Natural killer cell treated with Interleukin-12 subunit alpha and Interleukin-12 subunit beta and Interleukin-15 and Interleukin-18, amount 100 ng/mL, for 72 hours (primary cell): ENCODE measurements around the gene AMPD2. TPM values are rescaled to one million over a fixed set of nuclear protein-coding genes. Genes with fewer than 3 reads are reported as not detected.

Experiments used
- ATAC-seq, 2 donors: fragments of 150-1000 bp; cut with Tn5 transposase in 1 of 2; sonication (Bioruptor Pico), chemical (Tn5 transposase) in 1 of 2; 2 replicates each; pipeline ENCODE4 v1.10.0; 2021
- DNase-seq: peaks from one replicate; pipeline ENCODE4 v3.0.0; 2022; ENCODE audit warnings: low spot score
- H3K27ac Mint-ChIP-seq, 2 donors: 1 replicate in 1 of 2; 2 replicates in 1 of 2; pipeline ENCODE4 v1.8.0; 2022; ENCODE audit warnings: mixed read lengths in 2 of 2, mild to moderate bottlenecking in 1 of 2, moderate library complexity in 1 of 2
- H3K27me3 Mint-ChIP-seq, 2 donors: 1 replicate in 1 of 2; 2 replicates in 1 of 2; pipeline ENCODE4 v1.8.0; 2022; ENCODE audit warnings: mixed read lengths in 2 of 2
- H3K36me3 Mint-ChIP-seq: one replicate; pipeline ENCODE4 v1.8.0; 2022; ENCODE audit warnings: mixed read lengths
- H3K4me1 Mint-ChIP-seq, 2 donors: 1 replicate in 1 of 2; 2 replicates in 1 of 2; pipeline ENCODE4 v1.8.0; 2022; ENCODE audit warnings: low read depth in 2 of 2, mixed read lengths in 2 of 2, mild to moderate bottlenecking in 1 of 2
- H3K4me3 Mint-ChIP-seq: one replicate; pipeline ENCODE4 v1.8.0; 2022; ENCODE audit warnings: mixed read lengths
- H3K9me3 Mint-ChIP-seq: 2 replicates; pipeline ENCODE4 v1.8.0; 2022; ENCODE audit warnings: mixed read lengths
- total RNA-seq, 2 donors: library from RNA; stranded (reverse); gene quantifications; one replicate each; pipeline ENCODE4 v1.2.3, GENCODE V29; 2022

The AMPD2 gene
- total RNA-seq, 2 donors from 2014 or later: 79.0 to 144 TPM

DNA sequence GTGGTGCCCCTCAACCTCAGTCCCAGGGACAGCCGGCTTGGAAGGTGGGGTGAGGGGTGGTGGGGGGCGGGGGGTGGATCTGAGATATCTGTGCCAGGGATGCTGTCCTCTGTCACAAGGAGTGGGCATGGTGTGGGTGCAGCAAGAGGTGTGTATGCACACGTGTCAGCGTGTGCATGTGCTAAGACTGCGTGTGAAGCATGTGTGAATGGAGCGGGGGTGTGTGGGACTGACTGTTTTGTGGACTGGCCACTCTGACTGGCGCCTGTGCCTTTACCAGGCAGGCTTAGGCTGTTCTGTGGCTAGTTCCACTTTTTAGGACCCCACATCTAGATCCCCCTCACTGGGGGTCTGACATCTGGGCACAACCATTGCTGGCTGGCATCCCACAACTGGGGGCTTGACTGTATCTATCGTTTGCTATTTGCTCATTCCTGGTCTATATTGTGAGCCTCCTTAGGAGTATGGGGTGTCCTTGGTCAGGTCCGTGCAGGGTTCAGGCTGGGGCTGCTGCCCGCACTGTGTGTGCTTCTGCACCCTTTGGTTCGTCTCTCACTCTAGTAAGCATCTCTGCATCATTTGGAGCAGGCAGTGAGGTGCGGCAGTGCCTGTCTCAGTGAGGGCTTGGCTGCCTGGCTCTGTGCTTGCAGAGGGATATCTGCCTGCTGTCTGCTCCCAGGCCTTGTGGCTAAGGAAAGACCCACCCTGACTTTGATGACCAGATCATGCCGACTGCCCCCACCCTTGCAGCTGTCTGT lies 1.9 kb downstream of the AMPD2 start:
- H3K9me3 Mint-ChIP-seq: no peaks in the 10 kb centered on the region
- no peak for DNase-seq

DNA sequence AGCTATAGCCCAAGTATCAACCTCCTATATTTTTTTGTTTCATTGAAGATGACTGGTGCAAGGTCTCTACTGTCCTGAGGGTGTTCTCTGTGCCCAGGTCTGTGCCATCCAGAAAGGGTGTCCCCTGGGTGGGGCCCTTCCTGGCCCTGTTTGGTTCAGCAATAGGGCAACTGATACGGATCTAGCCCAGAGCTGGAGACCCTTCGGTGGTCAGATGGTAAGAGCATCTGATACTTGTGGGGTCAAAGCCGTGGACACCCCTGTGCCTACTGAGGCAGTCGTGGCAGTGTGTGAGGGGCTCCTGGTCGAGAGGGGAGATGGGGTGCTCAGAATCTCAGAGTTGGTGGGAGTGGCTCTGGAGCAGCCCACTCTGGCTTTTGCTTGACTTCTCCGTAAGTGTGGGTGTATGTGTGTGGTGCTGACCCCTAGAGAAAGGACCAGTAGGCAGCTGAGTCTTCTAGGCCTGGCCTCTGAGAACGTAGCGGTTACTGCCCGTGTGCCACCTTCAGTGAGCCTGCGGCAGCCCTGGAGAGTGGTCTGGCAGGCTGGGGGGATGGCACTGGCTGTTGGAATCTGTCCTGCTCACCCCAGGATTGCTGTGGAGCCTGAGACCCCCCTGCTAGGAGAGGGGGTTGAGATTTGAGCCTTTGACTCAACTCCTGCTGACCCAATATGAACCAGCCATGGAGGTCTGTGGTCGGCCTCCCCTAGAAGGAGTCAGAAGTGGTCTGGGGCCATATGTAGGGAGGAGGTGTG lies 2.7 kb downstream of the AMPD2 start:
- Mint-ChIP-seq H3K27me3 (peaks cover 0 to 3% of the 10 kb centered on the region in 2 donors), H3K9me3 (no peaks in the 10 kb centered on the region), H3K36me3 (no peaks in the 10 kb centered on the region), H3K4me3 (peak overlapping the region; percentile 92), H3K4me1 (peaks cover 31 to 47% of the 10 kb centered on the region in 2 donors), H3K27ac (peak overlapping the region; percentile 90 to 97)
- DNase-seq: no peak
- ATAC-seq: no peak

More for the DNA sequence above, 1.9 kb downstream of the AMPD2 start:
- peak in 1 of 2 donors; percentile 44 for ATAC-seq
- Mint-ChIP-seq H3K27me3 (peaks cover 0 to 3% of the 10 kb centered on the region in 2 donors), H3K4me3 (peak overlapping the region; percentile 92), H3K36me3 (no peaks in the 10 kb centered on the region), H3K27ac (peak overlapping the region; percentile 90 to 97), H3K4me1 (peaks cover 39 to 53% of the 10 kb centered on the region in 2 donors)

DNA sequence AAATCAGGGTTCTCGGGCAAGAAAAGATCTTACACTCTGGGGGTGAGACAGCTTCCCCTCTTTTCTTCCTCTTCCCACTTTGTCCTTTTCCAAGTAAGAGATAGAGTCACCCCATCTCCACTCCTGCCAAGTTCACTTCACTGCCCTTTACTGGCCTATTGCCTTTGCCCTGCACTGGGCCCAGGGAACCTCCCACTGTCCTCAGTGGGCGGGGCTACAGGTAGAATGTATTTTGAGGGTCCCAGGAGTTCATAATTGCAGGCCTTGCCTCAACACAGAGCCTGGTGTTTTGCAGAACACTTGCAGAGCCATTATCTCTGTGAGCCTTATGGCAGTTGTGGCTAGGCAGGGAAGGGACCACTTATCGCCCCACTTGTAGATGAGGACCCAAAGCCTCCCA lies 3.3 kb downstream of the AMPD2 start:
- no peak for ATAC-seq
- Mint-ChIP-seq H3K4me3 (peak overlapping the region; percentile 92), H3K4me1 (peaks cover 28 to 43% of the 10 kb centered on the region in 2 donors)

DNA sequence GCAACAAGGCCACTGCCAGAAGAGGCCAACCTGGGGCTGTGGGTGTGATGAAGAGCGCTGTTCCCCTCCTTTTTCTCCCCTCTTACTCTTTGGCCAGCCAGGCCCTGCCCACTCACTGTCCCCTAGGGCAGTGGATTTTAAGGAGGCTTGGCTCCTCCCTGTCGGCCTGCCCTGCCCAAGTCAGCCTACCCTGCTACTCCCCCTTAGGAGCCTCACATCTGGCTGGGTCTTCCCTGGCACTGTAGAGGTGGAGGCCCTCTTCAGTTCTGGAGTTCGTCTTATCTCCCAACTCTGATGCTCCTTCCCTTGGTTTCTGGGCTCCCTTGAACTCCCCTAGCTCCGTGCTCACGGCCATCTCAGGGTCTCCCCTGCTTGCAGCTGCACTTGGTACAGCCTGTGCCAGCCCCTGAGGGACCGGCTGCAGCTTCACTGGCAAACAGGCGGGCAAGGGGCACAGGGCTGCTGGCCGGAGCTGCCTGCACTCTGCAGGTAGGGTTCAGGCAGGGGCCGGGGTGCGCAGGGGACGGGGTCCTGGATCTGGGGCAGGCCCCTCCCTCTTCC lies 4.0 kb downstream of the AMPD2 start:
- peaks cover 24 to 40% of the 10 kb centered on the region in 2 donors for H3K4me1 Mint-ChIP-seq
- H3K9me3 Mint-ChIP-seq: no peaks in the 10 kb centered on the region
- DNase-seq: no peak

More for the DNA sequence above, 3.3 kb downstream of the AMPD2 start:
- no peaks in the 10 kb centered on the region for H3K27me3 Mint-ChIP-seq
- no peak for DNase-seq
- peak overlapping the region in 1 of 2 donors; percentile 90 for H3K27ac Mint-ChIP-seq
- H3K36me3 Mint-ChIP-seq: no peaks in the 10 kb centered on the region
- H3K9me3 Mint-ChIP-seq: no peaks in the 10 kb centered on the region

DNA sequence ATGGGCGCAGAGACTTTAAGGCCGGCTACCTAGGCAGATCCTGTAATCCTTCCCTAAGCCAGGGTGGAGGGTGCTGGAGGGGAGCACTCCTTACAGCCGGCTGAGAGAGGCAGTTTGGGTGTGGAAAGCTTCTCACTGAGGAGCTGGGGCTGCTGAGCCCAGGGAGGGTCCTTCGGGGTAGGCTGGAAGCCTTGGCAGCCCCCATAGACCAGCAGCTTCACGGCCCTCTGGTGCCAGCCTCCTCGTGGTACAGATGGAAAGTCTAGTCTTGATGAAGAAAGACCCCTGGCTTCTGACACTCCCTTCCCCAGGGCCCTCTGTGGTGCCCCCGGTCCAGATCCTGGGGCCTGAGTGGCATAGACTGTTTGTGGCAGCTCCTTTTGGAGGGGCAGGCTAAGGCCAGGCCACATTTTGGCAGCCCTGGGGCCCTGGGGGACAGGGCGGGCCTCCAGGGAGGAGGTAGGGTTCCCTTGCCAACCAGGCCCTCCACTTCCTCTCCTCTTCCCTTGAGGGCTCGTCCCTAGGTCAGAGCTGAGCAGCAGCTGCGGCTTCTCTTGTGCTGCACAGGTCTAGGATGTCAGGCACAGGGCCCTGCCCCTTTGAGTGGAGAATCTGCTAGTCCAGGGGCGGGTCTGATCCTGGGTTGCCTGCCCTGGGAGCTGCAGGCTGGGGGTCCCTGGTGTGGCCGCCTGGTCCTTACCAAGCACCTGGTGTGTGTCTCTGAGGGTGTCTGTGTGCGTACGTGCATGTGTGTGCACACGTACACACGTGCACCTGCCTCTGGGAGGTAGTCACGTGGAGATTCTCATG lies 4.8 kb downstream of the AMPD2 start:
- no peaks in the 10 kb centered on the region for H3K9me3 Mint-ChIP-seq
- ATAC-seq (no peak), DNase-seq (no peak)
- peak overlapping the region; percentile 14 to 90 for H3K27ac Mint-ChIP-seq
- no peak overlapping the region for H3K4me3 Mint-ChIP-seq
- no peaks in the 10 kb centered on the region for H3K27me3 Mint-ChIP-seq
- no peaks in the 10 kb centered on the region for H3K36me3 Mint-ChIP-seq
- H3K4me1 Mint-ChIP-seq: peaks cover 16 to 33% of the 10 kb centered on the region in 2 donors

More for the DNA sequence above, 4.0 kb downstream of the AMPD2 start:
- Mint-ChIP-seq H3K36me3 (no peaks in the 10 kb centered on the region), H3K4me3 (peak overlapping the region; percentile 15), H3K27ac (peak overlapping the region; percentile 14 to 90), H3K27me3 (no peaks in the 10 kb centered on the region)
- no peak for ATAC-seq

DNA sequence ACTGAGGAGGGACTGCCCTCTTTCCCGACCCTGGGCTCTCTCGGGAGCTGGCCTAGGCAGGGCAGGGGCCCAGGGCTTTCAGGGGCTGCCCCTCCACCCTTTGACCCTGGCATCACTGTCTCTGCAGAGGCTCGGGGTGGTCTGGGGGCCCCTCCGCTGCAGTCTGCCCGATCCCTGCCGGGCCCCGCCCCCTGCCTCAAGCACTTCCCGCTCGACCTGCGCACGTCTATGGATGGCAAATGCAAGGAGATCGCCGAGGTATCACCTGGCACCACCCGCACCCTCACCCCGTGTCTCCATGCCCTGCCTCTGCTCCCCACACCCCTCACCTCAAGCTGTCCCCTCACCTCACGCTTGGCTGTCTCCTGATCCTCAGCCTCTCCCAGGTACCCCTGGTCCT lies 5.5 kb downstream of the AMPD2 start:
- no peak for ATAC-seq
- no peak for DNase-seq
- Mint-ChIP-seq H3K4me1 (peaks cover 12 to 25% of the 10 kb centered on the region in 2 donors), H3K4me3 (no peak overlapping the region), H3K9me3 (no peaks in the 10 kb centered on the region), H3K36me3 (no peaks in the 10 kb centered on the region), H3K27ac (no peak overlapping the region), H3K27me3 (no peaks in the 10 kb centered on the region)

DNA sequence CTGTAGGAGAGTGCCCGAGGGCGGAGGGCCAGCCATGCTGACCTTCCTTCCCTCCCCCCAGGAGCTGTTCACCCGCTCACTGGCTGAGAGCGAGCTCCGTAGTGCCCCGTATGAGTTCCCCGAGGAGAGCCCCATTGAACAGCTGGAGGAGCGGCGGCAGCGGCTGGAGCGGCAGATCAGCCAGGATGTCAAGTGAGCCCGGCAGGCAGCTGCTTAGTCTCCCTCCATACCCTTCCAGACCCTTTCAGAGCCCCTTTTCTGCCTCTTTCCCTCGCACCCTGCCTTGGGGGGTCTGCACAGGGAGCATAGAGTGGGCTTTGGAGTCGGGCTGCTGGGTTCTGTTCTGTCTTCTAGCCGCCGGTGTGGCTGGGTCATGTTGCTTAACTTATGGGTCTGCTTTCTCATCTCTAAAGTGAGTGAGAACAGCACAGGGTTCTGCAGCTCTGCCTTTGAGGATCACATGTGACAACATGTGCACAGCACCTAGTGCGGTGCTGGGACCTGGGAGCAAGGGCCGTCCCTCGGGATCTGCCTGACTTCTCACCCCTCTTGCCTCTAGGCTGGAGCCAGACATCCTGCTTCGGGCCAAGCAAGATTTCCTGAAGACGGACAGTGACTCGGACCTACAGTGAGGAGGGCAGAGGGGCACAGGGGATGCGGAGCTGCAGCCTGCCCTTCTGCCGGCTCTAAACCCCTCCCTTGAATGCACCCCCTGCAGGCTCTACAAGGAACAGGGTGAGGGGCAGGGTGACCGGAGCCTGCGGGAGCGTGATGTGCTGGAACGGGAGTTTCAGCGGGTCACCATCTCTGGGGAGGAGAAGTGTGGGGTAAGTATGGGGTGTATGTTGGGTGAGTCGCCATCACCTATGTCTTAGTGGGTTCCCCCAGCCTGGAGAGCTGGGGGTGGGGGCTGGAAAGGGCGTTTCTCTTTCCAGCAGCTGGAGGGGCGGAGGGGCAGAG lies 6.2 kb downstream of the AMPD2 start:
- DNase-seq (no peak), ATAC-seq (no peak)
- H3K4me1 Mint-ChIP-seq: peaks cover 12 to 19% of the 10 kb centered on the region in 2 donors
- H3K4me3 Mint-ChIP-seq: no peak overlapping the region
- H3K27me3 Mint-ChIP-seq: no peaks in the 10 kb centered on the region
- H3K36me3 Mint-ChIP-seq: no peaks in the 10 kb centered on the region
- no peaks in the 10 kb centered on the region for H3K9me3 Mint-ChIP-seq
- no peak overlapping the region for H3K27ac Mint-ChIP-seq

DNA sequence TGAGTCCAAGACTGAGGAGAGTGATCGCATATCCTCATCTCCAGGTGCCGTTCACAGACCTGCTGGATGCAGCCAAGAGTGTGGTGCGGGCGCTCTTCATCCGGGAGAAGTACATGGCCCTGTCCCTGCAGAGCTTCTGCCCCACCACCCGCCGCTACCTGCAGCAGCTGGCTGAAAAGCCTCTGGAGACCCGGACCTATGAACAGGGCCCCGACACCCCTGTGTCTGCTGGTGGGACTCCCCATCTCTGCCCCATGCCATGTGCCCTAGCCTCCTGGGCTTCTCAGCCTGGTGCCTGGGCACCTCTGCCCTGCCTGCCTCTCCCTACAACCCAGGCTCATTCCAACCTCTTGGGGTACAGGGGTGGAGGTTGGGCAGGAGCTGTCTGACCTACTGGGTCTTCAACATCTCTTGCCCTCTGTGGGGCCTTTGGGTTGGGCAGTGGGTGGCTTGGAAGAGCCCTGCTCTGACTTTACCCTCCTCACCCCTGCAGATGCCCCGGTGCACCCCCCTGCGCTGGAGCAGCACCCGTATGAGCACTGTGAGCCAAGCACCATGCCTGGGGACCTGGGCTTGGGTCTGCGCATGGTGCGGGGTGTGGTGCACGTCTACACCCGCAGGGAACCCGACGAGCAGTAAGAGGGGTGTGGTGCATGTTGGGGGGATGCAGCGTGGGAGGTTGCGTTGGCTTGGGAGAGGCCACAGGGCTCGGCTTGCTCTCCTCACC lies 7.2 kb downstream of the AMPD2 start:
- Mint-ChIP-seq H3K27me3 (no peaks in the 10 kb centered on the region), H3K4me1 (peaks cover 8 to 11% of the 10 kb centered on the region in 2 donors), H3K9me3 (no peaks in the 10 kb centered on the region), H3K4me3 (no peak overlapping the region), H3K36me3 (no peaks in the 10 kb centered on the region), H3K27ac (no peak overlapping the region)
- ATAC-seq (peak in 1 of 2 donors; percentile 4), DNase-seq (no peak)

DNA sequence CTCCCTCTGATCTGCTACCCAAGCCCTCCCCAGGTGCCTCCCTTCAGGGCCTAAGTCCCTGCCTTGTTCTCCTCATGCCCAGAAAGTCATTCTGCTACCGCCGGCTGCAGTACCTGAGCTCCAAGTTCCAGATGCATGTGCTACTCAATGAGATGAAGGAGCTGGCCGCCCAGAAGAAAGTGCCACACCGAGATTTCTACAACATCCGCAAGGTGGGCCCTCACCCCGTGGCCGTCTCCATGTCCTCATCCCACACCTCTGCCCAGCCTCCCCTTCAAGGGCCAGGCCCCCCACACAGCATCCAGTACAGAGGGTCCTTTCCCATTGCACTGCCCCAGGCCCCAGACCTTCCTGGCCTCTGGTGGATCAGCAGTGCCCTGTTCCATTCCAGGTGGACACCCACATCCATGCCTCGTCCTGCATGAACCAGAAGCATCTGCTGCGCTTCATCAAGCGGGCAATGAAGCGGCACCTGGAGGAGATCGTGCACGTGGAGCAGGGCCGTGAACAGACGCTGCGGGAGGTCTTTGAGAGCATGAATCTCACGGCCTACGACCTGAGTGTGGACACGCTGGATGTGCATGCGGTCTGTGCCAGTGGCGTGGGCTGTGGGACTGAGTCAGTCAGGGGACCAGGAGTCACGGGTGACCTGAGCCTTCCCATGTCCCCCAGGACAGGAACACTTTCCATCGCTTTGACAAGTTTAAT lies 8.2 kb downstream of the AMPD2 start:
- no peaks in the 10 kb centered on the region for H3K27me3 Mint-ChIP-seq
- no peaks in the 10 kb centered on the region for H3K9me3 Mint-ChIP-seq
- H3K4me1 Mint-ChIP-seq: peaks cover 0 to 3% of the 10 kb centered on the region in 2 donors
- DNase-seq (no peak), ATAC-seq (no peak)
- H3K36me3 Mint-ChIP-seq: no peaks in the 10 kb centered on the region
- no peak overlapping the region for H3K27ac Mint-ChIP-seq
- H3K4me3 Mint-ChIP-seq: no peak overlapping the region

DNA sequence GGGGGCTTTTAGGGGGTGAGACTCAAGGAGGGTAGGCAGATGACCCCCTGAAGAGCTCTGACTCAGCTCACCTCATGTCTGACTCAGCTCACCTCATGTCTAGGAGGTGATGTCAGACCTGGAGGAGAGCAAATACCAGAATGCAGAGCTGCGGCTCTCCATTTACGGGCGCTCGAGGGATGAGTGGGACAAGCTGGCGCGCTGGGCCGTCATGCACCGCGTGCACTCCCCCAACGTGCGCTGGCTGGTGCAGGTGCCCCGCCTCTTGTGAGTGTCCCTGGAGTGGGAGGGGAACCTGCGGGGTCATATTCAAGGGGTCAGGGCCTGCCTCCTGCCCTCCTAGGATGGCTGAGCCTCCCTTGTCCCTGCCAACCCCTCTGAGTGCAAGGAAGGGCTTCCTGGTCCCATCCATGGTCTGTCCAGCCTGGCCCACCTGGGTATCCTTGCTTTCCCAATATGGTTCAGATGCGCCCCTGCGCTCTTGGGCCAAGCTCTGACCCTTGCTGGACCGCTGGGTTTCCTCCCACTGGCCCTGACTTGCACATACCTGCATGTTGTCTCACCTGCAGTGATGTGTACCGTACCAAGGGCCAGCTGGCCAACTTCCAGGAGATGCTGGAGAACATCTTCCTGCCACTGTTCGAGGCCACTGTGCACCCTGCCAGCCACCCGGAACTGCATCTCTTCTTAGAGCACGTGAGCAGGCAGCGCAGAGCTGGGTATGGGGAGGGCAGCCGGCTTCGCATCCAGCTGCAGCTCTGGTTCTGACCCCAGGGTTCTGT lies 9.1 kb downstream of the AMPD2 start:
- Mint-ChIP-seq H3K27me3 (no peaks in the 10 kb centered on the region), H3K27ac (no peak overlapping the region), H3K4me1 (peaks cover 0 to 3% of the 10 kb centered on the region in 2 donors), H3K4me3 (no peak overlapping the region), H3K36me3 (no peaks in the 10 kb centered on the region), H3K9me3 (no peaks in the 10 kb centered on the region)
- DNase-seq: no peak
- ATAC-seq: no peak

DNA sequence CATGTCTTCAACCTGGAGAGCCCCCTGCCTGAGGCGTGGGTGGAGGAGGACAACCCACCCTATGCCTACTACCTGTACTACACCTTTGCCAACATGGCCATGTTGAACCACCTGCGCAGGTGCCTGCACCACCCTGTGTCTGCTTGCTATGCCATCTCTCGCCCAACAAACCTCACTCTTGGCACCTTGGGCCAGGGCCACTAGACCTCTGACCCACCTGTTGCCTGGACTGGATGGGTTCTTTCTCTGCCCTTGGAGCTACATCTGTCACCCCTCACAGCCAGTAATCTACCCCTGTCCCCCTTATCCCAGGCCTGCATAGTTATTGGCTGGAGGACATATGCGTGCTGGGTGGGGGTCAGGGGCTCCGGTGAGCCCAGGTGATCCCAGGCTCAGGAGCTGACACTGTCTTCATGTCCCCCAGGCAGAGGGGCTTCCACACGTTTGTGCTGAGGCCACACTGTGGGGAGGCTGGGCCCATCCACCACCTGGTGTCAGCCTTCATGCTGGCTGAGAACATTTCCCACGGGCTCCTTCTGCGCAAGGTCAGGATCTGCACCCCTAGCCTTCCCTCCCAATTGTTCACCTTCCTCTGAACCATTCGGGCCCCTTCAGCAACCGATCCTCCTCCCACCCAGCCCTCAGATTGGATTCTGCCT lies 9.9 kb downstream of the AMPD2 start:
- H3K4me3 Mint-ChIP-seq: no peak overlapping the region
- ATAC-seq (no peak), DNase-seq (no peak)
- peaks cover 0 to 3% of the 10 kb centered on the region in 2 donors for H3K4me1 Mint-ChIP-seq
- no peaks in the 10 kb centered on the region for H3K27me3 Mint-ChIP-seq
- no peaks in the 10 kb centered on the region for H3K36me3 Mint-ChIP-seq
- H3K9me3 Mint-ChIP-seq: no peaks in the 10 kb centered on the region
- H3K27ac Mint-ChIP-seq: no peak overlapping the region
